GM23338 (cell line): ENCODE results near the gene ADCY5. TPM values are rescaled to one million over a fixed set of nuclear protein-coding genes. Genes with fewer than 3 reads are reported as not detected.

Source experiments
- ATAC-seq: fragments of 200-7000 bp; cut with Tn5 transposase; 3 replicates; pipeline ENCODE4 v1.9.1; 2020
- DNase-seq: peaks from one replicate; pipeline ENCODE4 v3.0.0-alpha.2; 2015; ENCODE audit warnings: low spot score
- H2AFZ ChIP-seq: fragments of 200-600 bp; sonication (generic); 2 replicates; pipeline ENCODE4 v1.8.0; 2016; ENCODE audit warnings: antibody characterized with exemption, mild to moderate bottlenecking, moderate library complexity
- H3F3A ChIP-seq: fragments of 200-600 bp; sonication (generic); replicated peaks from 2 replicates; pipeline ENCODE4 v1.8.0; 2017; ENCODE audit warnings: antibody characterized with exemption, mixed run types, low read depth
- H3K27ac ChIP-seq: fragments of 200-600 bp; sonication (generic); 2 replicates; pipeline ENCODE4 v1.6.1; 2016; ENCODE audit warnings: low read depth
- H3K27me3 ChIP-seq: fragments of 200-600 bp; sonication (generic); 2 replicates; pipeline ENCODE4 v1.8.0; 2016; ENCODE audit warnings: mild to moderate bottlenecking, mixed run types, moderate library complexity; ENCODE audit not compliant: insufficient read depth
- H3K36me3 ChIP-seq: fragments of 200-600 bp; sonication (generic); 2 replicates; pipeline ENCODE4 v1.8.0; 2016; ENCODE audit warnings: mild to moderate bottlenecking; ENCODE audit not compliant: insufficient read depth
- H3K4me1 ChIP-seq: fragments of 200-600 bp; sonication (generic); 2 replicates; pipeline ENCODE4 v1.8.0; 2016; ENCODE audit warnings: mild to moderate bottlenecking, moderate library complexity; ENCODE audit not compliant: insufficient read depth
- H3K4me2 ChIP-seq: fragments of 200-600 bp; sonication (generic); 2 replicates; pipeline ENCODE4 v1.7.1; 2017; ENCODE audit warnings: mixed run types
- H3K4me3 ChIP-seq: fragments of 200-600 bp; sonication (generic); 2 replicates; pipeline ENCODE4 v1.6.1; 2016; ENCODE audit warnings: mixed run types
- H3K79me2 ChIP-seq: fragments of 200-600 bp; sonication (generic); replicated peaks from 2 replicates; pipeline ENCODE4 v1.8.0; 2017; ENCODE audit warnings: mild to moderate bottlenecking; ENCODE audit not compliant: insufficient read depth
- H3K9me2 ChIP-seq: fragments of 200-600 bp; sonication (generic); 2 replicates; pipeline ENCODE4 v1.8.0; 2017; ENCODE audit not compliant: insufficient read depth
- H4K20me1 ChIP-seq: fragments of 200-600 bp; sonication (generic); replicated peaks from 2 replicates; pipeline ENCODE4 v1.8.0; 2017; ENCODE audit warnings: mild to moderate bottlenecking; ENCODE audit not compliant: insufficient read depth
- H3K27ac Mint-ChIP-seq: 2 replicates; pipeline ENCODE4 v1.8.0; 2020; ENCODE audit warnings: inconsistent platforms, mild to moderate bottlenecking, moderate library complexity, mixed read lengths
- H3K27me3 Mint-ChIP-seq: 3 replicates; pipeline ENCODE4 v1.8.0; 2022; ENCODE audit warnings: low read depth, mild to moderate bottlenecking, moderate library complexity, mixed read lengths, inconsistent platforms; ENCODE audit not compliant: insufficient read depth, poor library complexity
- H3K36me3 Mint-ChIP-seq: 3 replicates; pipeline ENCODE4 v1.8.0; 2021; ENCODE audit warnings: low read depth, mild to moderate bottlenecking, inconsistent platforms, moderate library complexity, mixed read lengths
- H3K4me1 Mint-ChIP-seq: 3 replicates; pipeline ENCODE4 v1.8.0; 2020; ENCODE audit warnings: mild to moderate bottlenecking, inconsistent platforms, mixed read lengths
- H3K4me3 Mint-ChIP-seq: 3 replicates; pipeline ENCODE4 v1.8.0; 2021; ENCODE audit warnings: moderate library complexity, mild to moderate bottlenecking, inconsistent platforms, mixed read lengths
- H3K9me3 Mint-ChIP-seq: 3 replicates; pipeline ENCODE4 v1.8.0; 2020; ENCODE audit warnings: moderate library complexity, mild to moderate bottlenecking, inconsistent platforms, mixed read lengths
- EZH2 ChIP-seq: fragments of 200-600 bp; sonication (generic); IDR thresholded peaks from one replicate; pipeline ENCODE4 v1.8.0; 2017; ENCODE audit warnings: antibody characterized with exemption, mild to moderate bottlenecking, low read depth; ENCODE audit not compliant: unreplicated experiment
- EZH2phosphoT487 ChIP-seq: fragments of 200-600 bp; sonication (generic); IDR thresholded peaks from one replicate; pipeline ENCODE4 v1.8.1; 2018; ENCODE audit warnings: antibody characterized with exemption; ENCODE audit not compliant: unreplicated experiment
- NANOG ChIP-seq: IDR thresholded peaks from 2 replicates; pipeline ENCODE4 v1.6.1; 2016; ENCODE audit warnings: antibody characterized with exemption, borderline replicate concordance
- POLR2AphosphoS5 ChIP-seq: IDR thresholded peaks from 2 replicates; pipeline ENCODE4 v1.6.1; 2016; ENCODE audit warnings: antibody characterized with exemption, low read depth
- STAT1 ChIP-seq: IDR thresholded peaks from one replicate; pipeline ENCODE4 v1.6.1; 2016; ENCODE audit warnings: antibody characterized with exemption; ENCODE audit not compliant: unreplicated experiment
- polyA plus RNA-seq: library from polyadenylated mRNA; unstranded; fragments of >200 nt; fragmentation: Nextera tagmentation; extraction: Ambion mirVana; gene quantifications from 2 replicates; pipeline ENCODE4 v1.2.1, GENCODE V29; 2016
- total RNA-seq: library from RNA; depleted of rRNA; stranded (reverse); fragments of >200 nt; shearing (Covaris generic); gene quantifications from 2 replicates; pipeline ENCODE4 v1.2.3, GENCODE V29; 2014
- TF ChIP-seq, protein P1 (sequence below): IDR thresholded peaks from 2 replicates; pipeline ENCODE4 v1.6.1; 2016; ENCODE audit warnings: antibody characterized with exemption
- TF ChIP-seq, protein P2 (sequence below): IDR thresholded peaks from one replicate; pipeline ENCODE4 v1.6.1; 2018; ENCODE audit warnings: antibody characterized with exemption; ENCODE audit not compliant: unreplicated experiment
- TF ChIP-seq, protein P3 (sequence below), 2 experiments: fragments of 200-600 bp in 1 of 2; sonication (generic) in 1 of 2; conservative IDR thresholded peaks; 2 replicates each; pipeline versions ENCODE4 v1.5.1 to v1.6.1; 2016 to 2017; ENCODE audit warnings: antibody characterized with exemption in 2 of 2, low read depth in 2 of 2, mild to moderate bottlenecking in 2 of 2, moderate library complexity in 1 of 2
- TF ChIP-seq, protein P4 (sequence below): fragments of 250-450 bp; sonication (Bioruptor Pico); IDR thresholded peaks from 2 replicates; pipeline ENCODE4 v1.5.0; 2020; ENCODE audit warnings: mild to moderate bottlenecking, moderate library complexity

The ADCY5 gene
- total and polyA plus RNA-seq, 2 experiments from 2014 or later = 3.5 to 10.2 TPM

DNA sequence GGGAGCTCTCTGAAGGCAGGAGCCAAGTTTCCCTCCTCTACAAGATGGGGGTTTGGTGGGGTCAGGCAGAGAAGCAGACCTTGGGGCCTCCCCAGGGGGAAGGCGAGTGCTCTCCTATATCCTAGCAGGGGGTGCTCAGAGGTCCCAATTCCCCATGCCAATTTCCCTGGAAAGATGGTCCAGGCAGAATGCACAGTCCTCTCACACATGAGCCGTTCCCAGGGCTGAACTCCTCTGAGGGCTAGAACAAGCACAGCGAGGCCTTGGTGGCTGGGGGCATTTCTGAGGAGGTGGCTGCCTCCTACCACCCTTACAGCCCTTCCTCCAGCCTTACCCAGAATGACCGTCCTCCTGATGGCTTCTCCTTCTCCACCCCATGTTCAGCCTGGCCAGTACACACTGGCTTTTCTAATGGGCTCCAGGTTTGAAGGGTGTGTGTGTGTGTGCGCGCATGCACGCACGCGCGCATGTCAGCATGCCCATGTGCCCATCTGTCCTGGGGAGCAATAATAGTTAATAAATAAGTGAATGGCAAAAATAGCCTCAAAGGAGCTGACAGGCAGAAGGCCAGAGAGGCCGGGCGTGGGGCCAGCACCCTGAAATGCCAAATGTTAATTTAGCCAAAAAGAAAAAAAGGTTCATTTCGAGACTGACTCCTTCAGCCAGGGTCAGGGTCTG, 24.4 kb downstream of the ADCY5 start:
- Mint-ChIP-seq H3K27me3 (peaks cover 2% of the 10 kb centered on the region), H3K4me1 (no peaks in the 10 kb centered on the region; the same call in 1 of the 3 replicates), H3K4me3 (no peak overlapping the region), H3K36me3 (no peaks in the 10 kb centered on the region), H3K27ac (no peak overlapping the region), H3K9me3 (no peaks in the 10 kb centered on the region)
- no peaks in the 10 kb centered on the region for H3F3A ChIP-seq
- no peak overlapping the region for H2AFZ ChIP-seq
- no peak overlapping the region for H3K27ac ChIP-seq
- ATAC-seq = no peak
- TF ChIP-seq POLR2AphosphoS5 = no peak
- TF ChIP-seq STAT1 = no peak
- no peak for TF ChIP-seq NANOG
- TF ChIP-seq, protein P1, sequence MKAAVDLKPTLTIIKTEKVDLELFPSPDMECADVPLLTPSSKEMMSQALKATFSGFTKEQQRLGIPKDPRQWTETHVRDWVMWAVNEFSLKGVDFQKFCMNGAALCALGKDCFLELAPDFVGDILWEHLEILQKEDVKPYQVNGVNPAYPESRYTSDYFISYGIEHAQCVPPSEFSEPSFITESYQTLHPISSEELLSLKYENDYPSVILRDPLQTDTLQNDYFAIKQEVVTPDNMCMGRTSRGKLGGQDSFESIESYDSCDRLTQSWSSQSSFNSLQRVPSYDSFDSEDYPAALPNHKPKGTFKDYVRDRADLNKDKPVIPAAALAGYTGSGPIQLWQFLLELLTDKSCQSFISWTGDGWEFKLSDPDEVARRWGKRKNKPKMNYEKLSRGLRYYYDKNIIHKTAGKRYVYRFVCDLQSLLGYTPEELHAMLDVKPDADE = no peak
- H4K20me1 ChIP-seq = 0 out of 2 replicates have a peak, but pooled peaks cover 7% of the 10 kb centered on the region
- H3K79me2 ChIP-seq = no peaks in the 10 kb centered on the region
- no peaks in the 10 kb centered on the region for H3K4me1 ChIP-seq
- no peak for DNase-seq
- H3K4me2 ChIP-seq = no peak overlapping the region
- H3K36me3 ChIP-seq = no peaks in the 10 kb centered on the region
- H3K27me3 ChIP-seq = no peaks in the 10 kb centered on the region
- H3K4me3 ChIP-seq = no peak overlapping the region
- H3K9me2 ChIP-seq = no peaks in the 10 kb centered on the region

DNA sequence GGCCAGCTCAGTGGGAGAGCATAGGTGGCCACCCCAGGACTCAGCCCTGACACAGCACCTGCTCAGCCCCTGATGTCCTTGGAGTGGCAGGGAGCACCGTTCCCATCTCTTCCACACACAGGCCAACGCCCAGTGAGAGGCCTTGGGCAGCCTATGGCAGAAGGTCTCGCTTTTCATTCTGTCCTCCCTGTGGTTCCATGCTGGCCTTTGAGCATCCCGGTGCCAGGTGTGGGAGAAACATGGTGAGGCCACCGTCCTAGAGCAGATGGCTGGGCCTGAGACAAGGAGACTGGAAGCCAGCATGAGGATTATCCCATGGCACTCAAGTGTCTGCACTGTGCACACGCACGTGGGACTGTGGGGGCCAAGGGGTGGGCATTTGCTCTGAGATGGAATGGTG, 25.1 kb downstream of the ADCY5 start:
- Mint-ChIP-seq H3K4me1 (peaks cover 5% of the 10 kb centered on the region), H3K9me3 (no peaks in the 10 kb centered on the region), H3K27ac (no peak overlapping the region), H3K36me3 (no peaks in the 10 kb centered on the region), H3K4me3 (no peak overlapping the region), H3K27me3 (peaks cover 2% of the 10 kb centered on the region)
- Histone ChIP-seq H3K27me3 (no peaks in the 10 kb centered on the region), H3F3A (no peaks in the 10 kb centered on the region), H3K79me2 (no peaks in the 10 kb centered on the region), H3K4me3 (no peak overlapping the region), H3K9me2 (no peaks in the 10 kb centered on the region), H2AFZ (no peak overlapping the region), H3K4me1 (no peaks in the 10 kb centered on the region), H4K20me1 (0 out of 2 replicates have a peak, but pooled peaks cover 7% of the 10 kb centered on the region), H3K36me3 (no peaks in the 10 kb centered on the region), H3K27ac (no peak overlapping the region), H3K4me2 (no peak overlapping the region)
- DNase-seq (no peak), ATAC-seq (no peak)
- TF ChIP-seq EZH2 (no peak), EZH2phosphoT487 (no peak)
- TF ChIP-seq, protein P2, sequence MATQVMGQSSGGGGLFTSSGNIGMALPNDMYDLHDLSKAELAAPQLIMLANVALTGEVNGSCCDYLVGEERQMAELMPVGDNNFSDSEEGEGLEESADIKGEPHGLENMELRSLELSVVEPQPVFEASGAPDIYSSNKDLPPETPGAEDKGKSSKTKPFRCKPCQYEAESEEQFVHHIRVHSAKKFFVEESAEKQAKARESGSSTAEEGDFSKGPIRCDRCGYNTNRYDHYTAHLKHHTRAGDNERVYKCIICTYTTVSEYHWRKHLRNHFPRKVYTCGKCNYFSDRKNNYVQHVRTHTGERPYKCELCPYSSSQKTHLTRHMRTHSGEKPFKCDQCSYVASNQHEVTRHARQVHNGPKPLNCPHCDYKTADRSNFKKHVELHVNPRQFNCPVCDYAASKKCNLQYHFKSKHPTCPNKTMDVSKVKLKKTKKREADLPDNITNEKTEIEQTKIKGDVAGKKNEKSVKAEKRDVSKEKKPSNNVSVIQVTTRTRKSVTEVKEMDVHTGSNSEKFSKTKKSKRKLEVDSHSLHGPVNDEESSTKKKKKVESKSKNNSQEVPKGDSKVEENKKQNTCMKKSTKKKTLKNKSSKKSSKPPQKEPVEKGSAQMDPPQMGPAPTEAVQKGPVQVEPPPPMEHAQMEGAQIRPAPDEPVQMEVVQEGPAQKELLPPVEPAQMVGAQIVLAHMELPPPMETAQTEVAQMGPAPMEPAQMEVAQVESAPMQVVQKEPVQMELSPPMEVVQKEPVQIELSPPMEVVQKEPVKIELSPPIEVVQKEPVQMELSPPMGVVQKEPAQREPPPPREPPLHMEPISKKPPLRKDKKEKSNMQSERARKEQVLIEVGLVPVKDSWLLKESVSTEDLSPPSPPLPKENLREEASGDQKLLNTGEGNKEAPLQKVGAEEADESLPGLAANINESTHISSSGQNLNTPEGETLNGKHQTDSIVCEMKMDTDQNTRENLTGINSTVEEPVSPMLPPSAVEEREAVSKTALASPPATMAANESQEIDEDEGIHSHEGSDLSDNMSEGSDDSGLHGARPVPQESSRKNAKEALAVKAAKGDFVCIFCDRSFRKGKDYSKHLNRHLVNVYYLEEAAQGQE = no peak
- TF ChIP-seq, protein P3, sequence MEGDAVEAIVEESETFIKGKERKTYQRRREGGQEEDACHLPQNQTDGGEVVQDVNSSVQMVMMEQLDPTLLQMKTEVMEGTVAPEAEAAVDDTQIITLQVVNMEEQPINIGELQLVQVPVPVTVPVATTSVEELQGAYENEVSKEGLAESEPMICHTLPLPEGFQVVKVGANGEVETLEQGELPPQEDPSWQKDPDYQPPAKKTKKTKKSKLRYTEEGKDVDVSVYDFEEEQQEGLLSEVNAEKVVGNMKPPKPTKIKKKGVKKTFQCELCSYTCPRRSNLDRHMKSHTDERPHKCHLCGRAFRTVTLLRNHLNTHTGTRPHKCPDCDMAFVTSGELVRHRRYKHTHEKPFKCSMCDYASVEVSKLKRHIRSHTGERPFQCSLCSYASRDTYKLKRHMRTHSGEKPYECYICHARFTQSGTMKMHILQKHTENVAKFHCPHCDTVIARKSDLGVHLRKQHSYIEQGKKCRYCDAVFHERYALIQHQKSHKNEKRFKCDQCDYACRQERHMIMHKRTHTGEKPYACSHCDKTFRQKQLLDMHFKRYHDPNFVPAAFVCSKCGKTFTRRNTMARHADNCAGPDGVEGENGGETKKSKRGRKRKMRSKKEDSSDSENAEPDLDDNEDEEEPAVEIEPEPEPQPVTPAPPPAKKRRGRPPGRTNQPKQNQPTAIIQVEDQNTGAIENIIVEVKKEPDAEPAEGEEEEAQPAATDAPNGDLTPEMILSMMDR (conservative IDR thresholded peaks at IDR 0.05; ENCODE audit: low read depth in 2 of 2) = no peak
- TF ChIP-seq, protein P4, sequence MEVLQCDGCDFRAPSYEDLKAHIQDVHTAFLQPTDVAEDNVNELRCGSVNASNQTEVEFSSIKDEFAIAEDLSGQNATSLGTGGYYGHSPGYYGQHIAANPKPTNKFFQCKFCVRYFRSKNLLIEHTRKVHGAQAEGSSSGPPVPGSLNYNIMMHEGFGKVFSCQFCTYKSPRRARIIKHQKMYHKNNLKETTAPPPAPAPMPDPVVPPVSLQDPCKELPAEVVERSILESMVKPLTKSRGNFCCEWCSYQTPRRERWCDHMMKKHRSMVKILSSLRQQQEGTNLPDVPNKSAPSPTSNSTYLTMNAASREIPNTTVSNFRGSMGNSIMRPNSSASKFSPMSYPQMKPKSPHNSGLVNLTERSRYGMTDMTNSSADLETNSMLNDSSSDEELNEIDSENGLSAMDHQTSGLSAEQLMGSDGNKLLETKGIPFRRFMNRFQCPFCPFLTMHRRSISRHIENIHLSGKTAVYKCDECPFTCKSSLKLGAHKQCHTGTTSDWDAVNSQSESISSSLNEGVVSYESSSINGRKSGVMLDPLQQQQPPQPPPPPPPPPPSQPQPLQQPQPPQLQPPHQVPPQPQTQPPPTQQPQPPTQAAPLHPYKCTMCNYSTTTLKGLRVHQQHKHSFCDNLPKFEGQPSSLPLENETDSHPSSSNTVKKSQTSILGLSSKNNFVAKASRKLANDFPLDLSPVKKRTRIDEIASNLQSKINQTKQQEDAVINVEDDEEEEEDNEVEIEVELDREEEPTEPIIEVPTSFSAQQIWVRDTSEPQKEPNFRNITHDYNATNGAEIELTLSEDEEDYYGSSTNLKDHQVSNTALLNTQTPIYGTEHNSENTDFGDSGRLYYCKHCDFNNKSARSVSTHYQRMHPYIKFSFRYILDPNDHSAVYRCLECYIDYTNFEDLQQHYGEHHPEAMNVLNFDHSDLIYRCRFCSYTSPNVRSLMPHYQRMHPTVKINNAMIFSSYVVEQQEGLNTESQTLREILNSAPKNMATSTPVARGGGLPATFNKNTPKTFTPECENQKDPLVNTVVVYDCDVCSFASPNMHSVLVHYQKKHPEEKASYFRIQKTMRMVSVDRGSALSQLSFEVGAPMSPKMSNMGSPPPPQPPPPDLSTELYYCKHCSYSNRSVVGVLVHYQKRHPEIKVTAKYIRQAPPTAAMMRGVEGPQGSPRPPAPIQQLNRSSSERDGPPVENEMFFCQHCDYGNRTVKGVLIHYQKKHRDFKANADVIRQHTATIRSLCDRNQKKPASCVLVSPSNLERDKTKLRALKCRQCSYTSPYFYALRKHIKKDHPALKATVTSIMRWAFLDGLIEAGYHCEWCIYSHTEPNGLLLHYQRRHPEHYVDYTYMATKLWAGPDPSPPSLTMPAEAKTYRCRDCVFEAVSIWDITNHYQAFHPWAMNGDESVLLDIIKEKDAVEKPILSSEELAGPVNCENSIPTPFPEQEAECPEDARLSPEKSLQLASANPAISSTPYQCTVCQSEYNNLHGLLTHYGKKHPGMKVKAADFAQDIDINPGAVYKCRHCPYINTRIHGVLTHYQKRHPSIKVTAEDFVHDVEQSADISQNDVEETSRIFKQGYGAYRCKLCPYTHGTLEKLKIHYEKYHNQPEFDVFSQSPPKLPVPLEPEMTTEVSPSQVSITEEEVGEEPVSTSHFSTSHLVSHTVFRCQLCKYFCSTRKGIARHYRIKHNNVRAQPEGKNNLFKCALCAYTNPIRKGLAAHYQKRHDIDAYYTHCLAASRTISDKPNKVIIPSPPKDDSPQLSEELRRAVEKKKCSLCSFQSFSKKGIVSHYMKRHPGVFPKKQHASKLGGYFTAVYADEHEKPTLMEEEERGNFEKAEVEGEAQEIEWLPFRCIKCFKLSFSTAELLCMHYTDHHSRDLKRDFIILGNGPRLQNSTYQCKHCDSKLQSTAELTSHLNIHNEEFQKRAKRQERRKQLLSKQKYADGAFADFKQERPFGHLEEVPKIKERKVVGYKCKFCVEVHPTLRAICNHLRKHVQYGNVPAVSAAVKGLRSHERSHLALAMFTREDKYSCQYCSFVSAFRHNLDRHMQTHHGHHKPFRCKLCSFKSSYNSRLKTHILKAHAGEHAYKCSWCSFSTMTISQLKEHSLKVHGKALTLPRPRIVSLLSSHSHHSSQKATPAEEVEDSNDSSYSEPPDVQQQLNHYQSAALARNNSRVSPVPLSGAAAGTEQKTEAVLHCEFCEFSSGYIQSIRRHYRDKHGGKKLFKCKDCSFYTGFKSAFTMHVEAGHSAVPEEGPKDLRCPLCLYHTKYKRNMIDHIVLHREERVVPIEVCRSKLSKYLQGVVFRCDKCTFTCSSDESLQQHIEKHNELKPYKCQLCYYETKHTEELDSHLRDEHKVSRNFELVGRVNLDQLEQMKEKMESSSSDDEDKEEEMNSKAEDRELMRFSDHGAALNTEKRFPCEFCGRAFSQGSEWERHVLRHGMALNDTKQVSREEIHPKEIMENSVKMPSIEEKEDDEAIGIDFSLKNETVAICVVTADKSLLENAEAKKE (CRISPR knock-in tag) = no peak
